ENCODE data around the gene RBM8A.

RBM8A gene

GRCh38 chr1:145885738-145886287 lies 41.5 kb downstream of the RBM8A start, which contains the start of gene ANKRD35:
Gene ANKRD35 (minus strand): TSS chr1:145885866. CDS start chr1:145885758, 108 bp downstream.
- TF ChIP-seq CTCF (conservative IDR thresholded peaks at IDR 0.05; ENCODE audit: low read depth, low read length) = no peak
- DNase-seq (ENCODE audit: low read depth) = peak; percentile 68

GRCh38 chr1:145884675-145885074 lies 42.6 kb downstream of the RBM8A start:
- DNase-seq (ENCODE audit: low read depth) = no peak
- TF ChIP-seq CTCF (conservative IDR thresholded peaks at IDR 0.05; ENCODE audit: low read depth, low read length) = no peak
- no peak overlapping the region for H3K4me3 ChIP-seq (ENCODE audit: low read depth, low read length)

More at GRCh38 chr1:145885738-145886287, 41.5 kb downstream of the RBM8A start, which contains the start of gene ANKRD35:
- H3K4me3 ChIP-seq (ENCODE audit: low read depth, low read length) = peak within 1 kb of the TSS; percentile 77

GRCh38 chr1:145879775-145880174 lies 47.5 kb downstream of the RBM8A start:
- no peak overlapping the region for H3K4me3 ChIP-seq (ENCODE audit: low read depth, low read length)
- DNase-seq (ENCODE audit: low read depth) = no peak
- no peak for TF ChIP-seq CTCF (conservative IDR thresholded peaks at IDR 0.05; ENCODE audit: low read depth, low read length)

GRCh38 chr1:145878724-145879123 lies 48.6 kb downstream of the RBM8A start:
- TF ChIP-seq CTCF (conservative IDR thresholded peaks at IDR 0.05; ENCODE audit: low read depth, low read length) = no peak
- no peak overlapping the region for H3K4me3 ChIP-seq (ENCODE audit: low read depth, low read length)
- peak; percentile 55 for DNase-seq (ENCODE audit: low read depth)

GRCh38 chr1:145877923-145878486 lies 49.3 kb downstream of the RBM8A start:
- TF ChIP-seq CTCF (conservative IDR thresholded peaks at IDR 0.05; ENCODE audit: low read depth, low read length) = no peak
- peak; percentile 26 for DNase-seq (ENCODE audit: low read depth)
- no peak overlapping the region for H3K4me3 ChIP-seq (ENCODE audit: low read depth, low read length)

GRCh38 chr1:145874646-145875045 lies 52.6 kb downstream of the RBM8A start:
- no peak for DNase-seq (ENCODE audit: low read depth)
- no peak for TF ChIP-seq CTCF (conservative IDR thresholded peaks at IDR 0.05; ENCODE audit: low read depth, low read length)
- H3K4me3 ChIP-seq (ENCODE audit: low read depth, low read length) = no peak overlapping the region

All from choroid plexus epithelial cell (primary cell).